ENCODE measurements around the gene PEAR1. TPM values are rescaled to one million over a fixed set of nuclear protein-coding genes. Genes with fewer than 3 reads are reported as not detected.

Gene PEAR1
- total RNA-seq, 1 donor from 2014 or later: not detected

DNA sequence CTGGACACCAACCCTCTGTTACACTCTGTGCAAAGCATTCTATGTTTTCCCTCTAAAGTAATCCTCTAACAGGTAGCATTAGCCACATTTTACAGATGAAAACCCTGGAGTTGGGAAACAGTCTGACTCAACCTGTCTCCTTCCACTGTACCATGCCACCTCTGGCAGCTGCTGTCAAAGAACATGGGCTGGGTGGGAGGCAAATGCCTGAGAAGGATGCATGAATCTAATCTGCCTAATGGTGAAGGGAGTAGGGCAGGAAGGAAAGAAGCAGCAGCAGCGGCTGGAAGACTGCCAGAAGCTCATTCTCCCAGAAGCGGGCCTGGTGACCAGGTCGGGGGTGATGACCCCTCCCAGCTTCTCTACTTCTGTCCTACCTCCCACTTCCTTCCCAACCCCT lies 48.7 kb downstream of the PEAR1 start:
- CTCF ChIA-PET: no interaction called here
- Mint-ChIP-seq H3K27ac (no peak overlapping the region), H3K36me3 (ENCODE audit: low read depth) (peaks cover 2% of the 10 kb centered on the region), H3K4me3 (no peak overlapping the region), H3K27me3 (peaks cover 2% of the 10 kb centered on the region), H3K4me1 (no peaks in the 10 kb centered on the region), H3K9me3 (no peaks in the 10 kb centered on the region)
- ATAC-seq (ENCODE audit: low read depth) (no peak), DNase-seq (no peak)
- TF ChIP-seq, protein P1, sequence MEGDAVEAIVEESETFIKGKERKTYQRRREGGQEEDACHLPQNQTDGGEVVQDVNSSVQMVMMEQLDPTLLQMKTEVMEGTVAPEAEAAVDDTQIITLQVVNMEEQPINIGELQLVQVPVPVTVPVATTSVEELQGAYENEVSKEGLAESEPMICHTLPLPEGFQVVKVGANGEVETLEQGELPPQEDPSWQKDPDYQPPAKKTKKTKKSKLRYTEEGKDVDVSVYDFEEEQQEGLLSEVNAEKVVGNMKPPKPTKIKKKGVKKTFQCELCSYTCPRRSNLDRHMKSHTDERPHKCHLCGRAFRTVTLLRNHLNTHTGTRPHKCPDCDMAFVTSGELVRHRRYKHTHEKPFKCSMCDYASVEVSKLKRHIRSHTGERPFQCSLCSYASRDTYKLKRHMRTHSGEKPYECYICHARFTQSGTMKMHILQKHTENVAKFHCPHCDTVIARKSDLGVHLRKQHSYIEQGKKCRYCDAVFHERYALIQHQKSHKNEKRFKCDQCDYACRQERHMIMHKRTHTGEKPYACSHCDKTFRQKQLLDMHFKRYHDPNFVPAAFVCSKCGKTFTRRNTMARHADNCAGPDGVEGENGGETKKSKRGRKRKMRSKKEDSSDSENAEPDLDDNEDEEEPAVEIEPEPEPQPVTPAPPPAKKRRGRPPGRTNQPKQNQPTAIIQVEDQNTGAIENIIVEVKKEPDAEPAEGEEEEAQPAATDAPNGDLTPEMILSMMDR (IDR thresholded peaks at IDR 0.05): no peak
- POLR2A ChIA-PET: no interaction called here
- intact Hi-C loops (cut with micrococcal nuclease): no loop called here

DNA sequence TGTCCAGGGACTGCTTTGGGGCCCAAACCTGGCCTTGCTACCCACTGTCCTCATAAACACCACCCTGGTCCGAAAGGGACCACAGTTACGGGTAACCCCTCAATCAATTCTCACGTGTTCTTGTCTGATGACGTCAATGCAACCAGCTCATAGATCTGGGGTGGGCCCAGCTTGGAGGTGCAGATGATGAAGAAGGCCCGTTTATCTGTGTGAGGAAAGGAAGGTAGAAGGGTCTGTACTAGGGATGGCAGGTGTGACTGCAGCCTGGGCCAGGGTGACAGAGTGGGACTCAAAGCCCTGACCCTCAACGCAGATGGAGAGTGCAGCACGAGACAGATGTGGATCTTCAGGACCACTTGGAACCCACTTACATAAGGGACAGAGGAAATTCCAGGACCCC lies 49.1 kb downstream of the PEAR1 start:
- no peak for ATAC-seq (ENCODE audit: low read depth)
- ChIA-PET CTCF (no interaction called here), POLR2A (no interaction called here)
- Mint-ChIP-seq H3K36me3 (ENCODE audit: low read depth) (peaks cover 2% of the 10 kb centered on the region), H3K9me3 (no peaks in the 10 kb centered on the region), H3K4me3 (no peak overlapping the region), H3K27me3 (peaks cover 2% of the 10 kb centered on the region), H3K27ac (no peak overlapping the region), H3K4me1 (no peaks in the 10 kb centered on the region)
- DNase-seq: no peak
- intact Hi-C loops (cut with micrococcal nuclease): no loop called here
- TF ChIP-seq, protein P1 (IDR thresholded peaks at IDR 0.05): no peak

DNA sequence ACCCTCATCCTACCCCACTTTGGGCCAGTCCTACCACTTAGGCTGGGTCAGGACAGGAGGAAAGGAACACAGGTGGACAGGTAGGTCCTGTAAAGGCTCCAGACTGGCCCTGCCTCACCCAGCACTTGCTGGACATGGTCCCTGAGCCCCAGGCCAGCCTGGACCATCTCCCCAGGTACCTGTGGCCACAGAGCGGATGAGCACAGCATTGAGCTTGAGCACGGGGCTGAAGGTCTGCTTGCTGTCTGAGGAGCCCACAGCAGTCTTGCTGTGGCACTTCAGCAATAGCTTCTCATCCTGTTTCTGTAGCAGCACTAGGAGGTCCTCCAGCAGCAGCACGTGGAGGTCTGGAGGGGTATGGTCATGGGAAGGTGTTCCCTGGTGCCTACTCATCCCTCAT lies 50.2 kb downstream of the PEAR1 start:
- ATAC-seq (ENCODE audit: low read depth) (no peak), DNase-seq (no peak)
- POLR2A ChIA-PET: no interaction called here
- H3K4me3 Mint-ChIP-seq: no peak overlapping the region
- CTCF ChIA-PET: no interaction called here
- intact Hi-C loops (cut with micrococcal nuclease): no loop called here
- peaks cover 2% of the 10 kb centered on the region for H3K27me3 Mint-ChIP-seq
- no peak overlapping the region for H3K27ac Mint-ChIP-seq
- no peaks in the 10 kb centered on the region for H3K4me1 Mint-ChIP-seq
- H3K36me3 Mint-ChIP-seq (ENCODE audit: low read depth): peaks cover 2% of the 10 kb centered on the region
- no peaks in the 10 kb centered on the region for H3K9me3 Mint-ChIP-seq
- TF ChIP-seq, protein P1 (IDR thresholded peaks at IDR 0.05): no peak

DNA sequence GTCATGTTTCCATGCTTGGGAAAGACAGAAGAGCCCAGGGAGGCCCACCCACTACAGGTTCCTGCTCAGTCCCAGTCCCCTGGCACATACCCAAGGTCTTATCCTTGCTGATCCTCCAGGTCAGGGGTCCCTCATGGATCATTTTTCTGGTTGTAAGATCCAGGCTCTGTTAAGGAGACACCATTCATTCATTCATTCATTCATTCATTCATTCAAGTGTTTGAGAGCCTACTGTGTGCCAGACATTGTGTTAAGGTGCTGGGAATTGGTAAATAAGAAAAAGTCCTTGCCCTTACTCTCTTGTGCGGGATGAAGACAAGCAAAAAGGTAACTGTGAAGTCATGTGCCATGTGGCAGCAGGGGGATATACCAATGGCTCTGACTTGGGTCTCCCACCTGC lies 50.8 kb downstream of the PEAR1 start:
- CTCF ChIA-PET: no interaction called here
- POLR2A ChIA-PET: no interaction called here
- intact Hi-C loops (cut with micrococcal nuclease): no loop called here
- Mint-ChIP-seq H3K4me1 (no peaks in the 10 kb centered on the region), H3K27ac (no peak overlapping the region), H3K4me3 (no peak overlapping the region), H3K9me3 (no peaks in the 10 kb centered on the region), H3K36me3 (ENCODE audit: low read depth) (peaks cover 2% of the 10 kb centered on the region), H3K27me3 (no peaks in the 10 kb centered on the region)
- DNase-seq: no peak
- no peak for ATAC-seq (ENCODE audit: low read depth)
- TF ChIP-seq, protein P1 (IDR thresholded peaks at IDR 0.05): no peak

DNA sequence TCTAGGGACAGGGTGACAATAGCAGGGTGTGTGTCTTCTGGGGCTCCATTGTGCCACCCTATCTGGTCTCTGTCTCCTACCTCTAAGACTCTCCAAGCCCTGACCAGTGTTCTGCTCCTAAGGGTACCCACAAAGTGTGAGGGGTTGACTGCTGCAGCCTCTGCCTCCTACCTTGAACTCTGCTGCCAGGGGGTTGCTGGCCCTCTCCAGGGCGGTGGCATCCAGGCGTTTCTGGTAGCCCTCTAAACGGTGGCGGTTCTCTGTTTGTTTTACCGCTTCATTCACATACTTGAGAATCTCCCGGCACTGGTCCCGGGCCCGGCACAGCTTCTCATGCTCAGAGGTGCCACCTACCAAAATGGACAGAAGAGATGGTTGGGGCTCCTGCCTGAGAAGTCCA lies 51.3 kb downstream of the PEAR1 start:
- TF ChIP-seq, protein P1 (IDR thresholded peaks at IDR 0.05): no peak
- ChIA-PET POLR2A (no interaction called here), CTCF (no interaction called here)
- ATAC-seq (ENCODE audit: low read depth) (no peak), DNase-seq (no peak)
- no peak overlapping the region for H3K4me3 Mint-ChIP-seq
- intact Hi-C loops (cut with micrococcal nuclease): no loop called here
- H3K36me3 Mint-ChIP-seq (ENCODE audit: low read depth): peaks cover 2% of the 10 kb centered on the region
- no peak overlapping the region for H3K27ac Mint-ChIP-seq
- H3K27me3 Mint-ChIP-seq: no peaks in the 10 kb centered on the region
- H3K4me1 Mint-ChIP-seq: no peaks in the 10 kb centered on the region
- H3K9me3 Mint-ChIP-seq: no peaks in the 10 kb centered on the region

All from activated B cell treated with CpG ODN at 0.5 μM for 24 hours (primary cell).